Uterus (tissue), 2 donors: ENCODE results near the gene FBXO3.

Experiments
- CTCF ChIP-seq, 4 experiments: fragments of 200-600 bp in 2 of 4; fragments of 450-650 bp in 2 of 4; sonication (generic) in 2 of 4; IDR thresholded peaks; one replicate each; pipeline ENCODE4 v1.5.1; 2016 to 2019; ENCODE audit warnings: antibody characterized with exemption in 4 of 4, mild to moderate bottlenecking in 2 of 4, moderate library complexity in 1 of 4
- POLR2A ChIP-seq, 2 donors: fragments of 450-650 bp; IDR thresholded peaks; one replicate each; pipeline ENCODE4 v1.6.1; 2016; ENCODE audit warnings: antibody characterized with exemption in 2 of 2, mild to moderate bottlenecking in 1 of 2, moderate library complexity in 1 of 2

GRCh38 chr11:33706546-33706945 lies 67.8 kb downstream of the FBXO3 start:
- TF ChIP-seq CTCF (IDR thresholded peaks at IDR 0.05): no peak
- no peak for TF ChIP-seq POLR2A (IDR thresholded peaks at IDR 0.05)
